Prostate gland (tissue), 2 donors: ENCODE measurements around the gene SFSWAP. TPM values are rescaled to one million over a fixed set of nuclear protein-coding genes. Genes with fewer than 3 reads are reported as not detected.

Source experiments
- DNase-seq: peaks from one replicate; pipeline ENCODE4 v3.0.0-alpha.2; 2019; ENCODE audit warnings: low spot score
- H3K27ac ChIP-seq, 2 donors: fragments of 200-600 bp; sonication (generic); 2 replicates each; pipeline ENCODE4 v1.5.1; 2017 to 2019
- H3K27me3 ChIP-seq: fragments of 200-600 bp; sonication (generic); replicated peaks from 2 replicates; pipeline ENCODE4 v1.5.1; 2019; ENCODE audit not compliant: insufficient read depth
- H3K36me3 ChIP-seq, 2 donors: fragments of 200-600 bp; sonication (generic); 1 replicate in 1 of 2; 2 replicates in 1 of 2; pipeline versions ENCODE4 v1.5.1 to v1.8.1; 2017 to 2019
- H3K4me1 ChIP-seq: fragments of 200-600 bp; sonication (generic); replicated peaks from 2 replicates; pipeline ENCODE4 v1.5.1; 2019
- H3K4me3 ChIP-seq, 2 donors: fragments of 200-600 bp; sonication (generic); 2 replicates each; pipeline ENCODE4 v1.5.1; 2017 to 2019
- H3K9me3 ChIP-seq: fragments of 200-600 bp; sonication (generic); 2 replicates; pipeline ENCODE4 v1.5.1; 2017
- CTCF ChIP-seq, 4 experiments: fragments of 200-600 bp in 2 of 4; fragments of 450-650 bp in 2 of 4; sonication (generic) in 2 of 4; IDR thresholded peaks; 1 replicate in 3 of 4; 2 replicates in 1 of 4; pipeline ENCODE4 v1.5.1; 2016 to 2019; ENCODE audit warnings: antibody characterized with exemption in 4 of 4, mild to moderate bottlenecking in 2 of 4, moderate library complexity in 2 of 4
- POLR2A ChIP-seq: fragments of 450-650 bp; IDR thresholded peaks from one replicate; pipeline ENCODE4 v1.6.1; 2016; ENCODE audit warnings: antibody characterized with exemption, mild to moderate bottlenecking
- POLR2AphosphoS5 ChIP-seq: sonication (generic); formaldehyde crosslinking; IDR thresholded peaks from one replicate; pipeline ENCODE4 v1.6.1; 2017; ENCODE audit warnings: antibody characterized with exemption
- WGBS: methylation state at CpG from one replicate; pipeline ENCODE4 v1.1.5; 2018; 5-methylcytosine and 5-hydroxymethylcytosine counted together
- intact Hi-C: fragments of 100-400 bp; cut with DNase I; formaldehyde crosslinking; loops from one replicate; pipeline ENCODE4 v1.14.2; 2022
- total RNA-seq, 2 donors: library from RNA; depleted of rRNA; stranded (reverse); fragments of >200 nt; gene quantifications; one replicate each; pipeline ENCODE4 v1.1.0, GENCODE V29; 2016

SFSWAP gene
- total RNA-seq, 2 donors from 2014 or later, result 24.5 to 53.9 TPM

GRCh38 chr12:131779027-131779426 is 68.1 kb downstream of the SFSWAP start:
- Histone ChIP-seq H3K4me3 (no peak overlapping the region), H3K27ac (no peak overlapping the region), H3K9me3 (no peaks in the 10 kb centered on the region), H3K27me3 (no peaks in the 10 kb centered on the region), H3K4me1 (no peaks in the 10 kb centered on the region), H3K36me3 (peaks cover 0 to 15% of the 10 kb centered on the region in 2 donors)
- no peak for DNase-seq
- TF ChIP-seq POLR2A, result no peak
- TF ChIP-seq POLR2AphosphoS5, result no peak
- TF ChIP-seq CTCF (IDR thresholded peaks at IDR 0.05), result no peak
- 97% methylated on average over 23 of the region's 23 CpGs for WGBS
- intact Hi-C loops, result no loop called here

- intact Hi-C loops, result no loop called here
- H3K4me3 ChIP-seq, result no peak overlapping the region
- no peak for DNase-seq
- H3K27ac ChIP-seq, result no peak overlapping the region
- H3K9me3 ChIP-seq, result no peaks in the 10 kb centered on the region
- peaks cover 0 to 15% of the 10 kb centered on the region in 2 donors for H3K36me3 ChIP-seq
- WGBS, result 88% methylated on average over 2 of the region's 2 CpGs
- TF ChIP-seq POLR2AphosphoS5, result no peak
- no peak for TF ChIP-seq CTCF (IDR thresholded peaks at IDR 0.05)
- TF ChIP-seq POLR2A, result no peak
- no peaks in the 10 kb centered on the region for H3K4me1 ChIP-seq
- no peaks in the 10 kb centered on the region for H3K27me3 ChIP-seq
Measured at GRCh38 chr12:131782061-131782460, 71.2 kb downstream of the SFSWAP start.

- Histone ChIP-seq H3K36me3 (peaks cover 0 to 2% of the 10 kb centered on the region in 2 donors), H3K27ac (no peak overlapping the region), H3K4me1 (no peaks in the 10 kb centered on the region), H3K27me3 (no peaks in the 10 kb centered on the region), H3K9me3 (no peaks in the 10 kb centered on the region), H3K4me3 (no peak overlapping the region)
- TF ChIP-seq CTCF (IDR thresholded peaks at IDR 0.05) (no peak), POLR2A (no peak), POLR2AphosphoS5 (no peak)
- 55% methylated on average over 10 of the region's 10 CpGs for WGBS
- intact Hi-C loops, result no loop called here
- DNase-seq, result no peak
Measured at GRCh38 chr12:131783915-131784541, 73.1 kb downstream of the SFSWAP start.

GRCh38 chr12:131784909-131785762 is 74.2 kb downstream of the SFSWAP start:
- no peak for DNase-seq
- Histone ChIP-seq H3K4me1 (no peaks in the 10 kb centered on the region), H3K9me3 (no peaks in the 10 kb centered on the region), H3K36me3 (no peaks in the 10 kb centered on the region), H3K27ac (no peak overlapping the region), H3K27me3 (no peaks in the 10 kb centered on the region), H3K4me3 (no peak overlapping the region)
- WGBS, result 85% methylated on average over 30 of the region's 30 CpGs
- intact Hi-C loops, result no loop called here
- no peak for TF ChIP-seq CTCF (IDR thresholded peaks at IDR 0.05)
- no peak for TF ChIP-seq POLR2A
- no peak for TF ChIP-seq POLR2AphosphoS5
